ENCODE results near the gene L3MBTL1. TPM values are rescaled to one million over a fixed set of nuclear protein-coding genes. Genes with fewer than 3 reads are reported as not detected.

Gene L3MBTL1
- total and polyA plus RNA-seq, 2 donors from 2014 or later = 4.8 to 16.2 TPM

DNA sequence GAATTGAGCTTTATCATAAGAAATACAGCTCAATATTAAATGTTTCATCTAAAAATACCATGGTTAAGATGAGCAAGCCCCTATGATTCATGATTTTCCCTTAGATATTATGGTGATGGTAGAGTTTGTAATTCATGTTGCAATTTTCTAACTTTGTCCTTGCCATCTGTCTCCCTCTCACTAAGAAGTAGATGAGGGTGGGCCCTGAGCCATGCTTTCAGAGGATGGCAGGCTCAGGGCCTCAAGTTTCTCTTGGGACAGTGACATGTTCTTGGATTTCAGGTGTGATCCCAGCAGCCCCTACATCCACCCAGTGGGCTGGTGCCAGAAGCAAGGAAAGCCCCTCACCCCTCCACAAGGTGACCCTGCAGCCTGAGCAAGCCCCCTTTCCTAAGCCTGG, 25.6 kb downstream of the L3MBTL1 start:
- H3K4me1 ChIP-seq (ENCODE audit: control insufficient read depth in 2 of 3, insufficient read depth in 2 of 3, low read depth in 1 of 3, low read length in 3 of 3) = no peaks in the 10 kb centered on the region
- intact Hi-C loops (cut with DNase I) = no loop called here
- H3K9me3 ChIP-seq (ENCODE audit: control insufficient read depth in 2 of 3, insufficient read depth in 1 of 3, low read length in 3 of 3) = no peaks in the 10 kb centered on the region
- DNase-seq = no peak
- no peak overlapping the region for H3K4me3 ChIP-seq (ENCODE audit: low read length in 3 of 3)
- no peak overlapping the region for H3K9ac ChIP-seq (ENCODE audit: low read length in 3 of 3)
- TF ChIP-seq, protein P1, sequence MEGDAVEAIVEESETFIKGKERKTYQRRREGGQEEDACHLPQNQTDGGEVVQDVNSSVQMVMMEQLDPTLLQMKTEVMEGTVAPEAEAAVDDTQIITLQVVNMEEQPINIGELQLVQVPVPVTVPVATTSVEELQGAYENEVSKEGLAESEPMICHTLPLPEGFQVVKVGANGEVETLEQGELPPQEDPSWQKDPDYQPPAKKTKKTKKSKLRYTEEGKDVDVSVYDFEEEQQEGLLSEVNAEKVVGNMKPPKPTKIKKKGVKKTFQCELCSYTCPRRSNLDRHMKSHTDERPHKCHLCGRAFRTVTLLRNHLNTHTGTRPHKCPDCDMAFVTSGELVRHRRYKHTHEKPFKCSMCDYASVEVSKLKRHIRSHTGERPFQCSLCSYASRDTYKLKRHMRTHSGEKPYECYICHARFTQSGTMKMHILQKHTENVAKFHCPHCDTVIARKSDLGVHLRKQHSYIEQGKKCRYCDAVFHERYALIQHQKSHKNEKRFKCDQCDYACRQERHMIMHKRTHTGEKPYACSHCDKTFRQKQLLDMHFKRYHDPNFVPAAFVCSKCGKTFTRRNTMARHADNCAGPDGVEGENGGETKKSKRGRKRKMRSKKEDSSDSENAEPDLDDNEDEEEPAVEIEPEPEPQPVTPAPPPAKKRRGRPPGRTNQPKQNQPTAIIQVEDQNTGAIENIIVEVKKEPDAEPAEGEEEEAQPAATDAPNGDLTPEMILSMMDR (IDR thresholded peaks at IDR 0.05; ENCODE audit: borderline replicate concordance, extremely low read depth, insufficient read depth) = no peak
- no peak overlapping the region for H3K27ac ChIP-seq (ENCODE audit: low read depth in 2 of 2, low read length in 2 of 2)
- FAIRE-seq = no peak
- no peaks in the 10 kb centered on the region for H3K27me3 ChIP-seq (ENCODE audit: control insufficient read depth, insufficient read depth, low read length)
- H3K36me3 ChIP-seq (ENCODE audit: control insufficient read depth in 2 of 3, insufficient read depth in 3 of 3, low read length in 3 of 3) = peaks cover 0 to 10% (median 0%) of the 10 kb centered on the region in 3 donors

DNA sequence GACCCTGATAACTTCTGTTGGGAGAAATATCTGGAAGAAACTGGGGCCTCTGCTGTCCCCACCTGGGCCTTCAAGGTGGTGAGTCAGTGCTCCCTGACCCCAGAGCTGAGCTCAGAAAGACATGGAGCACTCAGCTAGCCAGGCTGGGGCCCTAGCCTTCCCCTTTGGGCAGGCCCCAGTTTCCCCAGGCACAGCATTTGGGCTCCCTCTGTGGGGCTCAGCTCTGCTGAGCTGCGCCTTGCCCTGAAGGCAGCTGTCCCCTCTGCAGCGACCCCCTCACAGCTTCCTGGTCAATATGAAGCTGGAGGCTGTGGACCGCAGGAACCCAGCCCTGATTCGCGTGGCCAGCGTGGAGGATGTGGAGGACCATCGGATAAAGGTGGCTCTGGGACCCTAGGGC, 26.5 kb downstream of the L3MBTL1 start:
- no peak for FAIRE-seq
- no peak overlapping the region for H3K4me3 ChIP-seq (ENCODE audit: low read length in 3 of 3)
- DNase-seq = no peak
- H3K27me3 ChIP-seq (ENCODE audit: control insufficient read depth, insufficient read depth, low read length) = no peaks in the 10 kb centered on the region
- intact Hi-C loops (cut with DNase I) = no loop called here
- peaks cover 0 to 3% (median 0%) of the 10 kb centered on the region in 3 donors for H3K4me1 ChIP-seq (ENCODE audit: control insufficient read depth in 2 of 3, insufficient read depth in 2 of 3, low read depth in 1 of 3, low read length in 3 of 3)
- H3K9ac ChIP-seq (ENCODE audit: low read length in 3 of 3) = no peak overlapping the region
- peaks cover 0 to 10% (median 0%) of the 10 kb centered on the region in 3 donors for H3K36me3 ChIP-seq (ENCODE audit: control insufficient read depth in 2 of 3, insufficient read depth in 3 of 3, low read length in 3 of 3)
- no peak overlapping the region for H3K27ac ChIP-seq (ENCODE audit: low read depth in 2 of 2, low read length in 2 of 2)
- TF ChIP-seq, protein P1 (IDR thresholded peaks at IDR 0.05; ENCODE audit: borderline replicate concordance, extremely low read depth, insufficient read depth) = no peak
- no peaks in the 10 kb centered on the region for H3K9me3 ChIP-seq (ENCODE audit: control insufficient read depth in 2 of 3, insufficient read depth in 1 of 3, low read length in 3 of 3)

DNA sequence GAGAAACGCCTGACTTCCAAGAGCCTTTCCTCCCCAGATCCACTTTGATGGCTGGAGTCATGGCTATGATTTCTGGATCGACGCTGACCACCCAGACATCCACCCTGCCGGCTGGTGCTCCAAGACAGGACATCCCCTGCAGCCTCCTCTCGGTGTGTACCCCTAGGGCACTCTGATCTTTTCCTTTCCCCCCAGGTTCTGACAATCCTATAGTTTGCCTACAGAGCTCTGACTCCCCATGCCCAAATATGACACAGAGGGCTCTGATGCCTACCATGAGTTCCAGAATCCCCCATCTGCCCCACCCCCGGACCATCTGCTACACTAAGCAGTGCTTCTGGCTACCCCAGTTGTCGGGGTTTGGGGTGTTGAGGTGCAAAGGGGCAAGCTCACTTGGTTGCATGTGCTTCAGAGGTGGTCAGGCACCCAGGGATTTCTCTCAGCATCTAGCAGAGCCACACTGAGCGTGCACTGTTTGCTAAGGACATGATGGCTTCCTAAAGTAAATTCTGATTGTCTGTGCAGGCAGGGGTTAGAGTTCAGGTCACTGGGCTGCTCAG, 27.4 kb downstream of the L3MBTL1 start:
- no peak for FAIRE-seq
- TF ChIP-seq, protein P1 (IDR thresholded peaks at IDR 0.05; ENCODE audit: borderline replicate concordance, extremely low read depth, insufficient read depth) = no peak

More for the DNA sequence above, 27.4 kb downstream of the L3MBTL1 start:
- Histone ChIP-seq H3K4me1 (ENCODE audit: control insufficient read depth in 2 of 3, insufficient read depth in 2 of 3, low read depth in 1 of 3, low read length in 3 of 3) (peaks cover 0 to 3% (median 0%) of the 10 kb centered on the region in 3 donors), H3K27ac (ENCODE audit: low read depth in 2 of 2, low read length in 2 of 2) (no peak overlapping the region), H3K27me3 (ENCODE audit: control insufficient read depth, insufficient read depth, low read length) (no peaks in the 10 kb centered on the region), H3K4me3 (ENCODE audit: low read length in 3 of 3) (no peak overlapping the region), H3K9ac (ENCODE audit: low read length in 3 of 3) (no peak overlapping the region), H3K36me3 (ENCODE audit: control insufficient read depth in 2 of 3, insufficient read depth in 3 of 3, low read length in 3 of 3) (peaks cover 0 to 10% (median 0%) of the 10 kb centered on the region in 3 donors), H3K9me3 (ENCODE audit: control insufficient read depth in 2 of 3, insufficient read depth in 1 of 3, low read length in 3 of 3) (no peaks in the 10 kb centered on the region)
- DNase-seq = no peak
- intact Hi-C loops (cut with DNase I) = no loop called here

Data from kidney (tissue), 14 donors.